PC-3 (cell line): Measurements from ENCODE around the gene BLACAT1.

ENCODE experiments used
- EZH2 ChIP-seq: fragments of 300-600 bp; sonication (generic); IDR thresholded peaks from one replicate; pipeline ENCODE4 v1.6.1; 2017; ENCODE audit warnings: antibody characterized with exemption, mild to moderate bottlenecking, low read length; ENCODE audit not compliant: unreplicated experiment
- EZH2phosphoT487 ChIP-seq: fragments of 300-600 bp; sonication (generic); IDR thresholded peaks from 2 replicates; pipeline ENCODE4 v1.6.1; 2018; ENCODE audit warnings: mild to moderate bottlenecking, antibody characterized with exemption, low read length, borderline replicate concordance
- TF ChIP-seq, protein P1 (sequence below): fragments of 300-600 bp; sonication (generic); conservative IDR thresholded peaks from 2 replicates; pipeline ENCODE4 v1.5.1; 2017; ENCODE audit warnings: antibody characterized with exemption, low read depth, mild to moderate bottlenecking, low read length

DNA sequence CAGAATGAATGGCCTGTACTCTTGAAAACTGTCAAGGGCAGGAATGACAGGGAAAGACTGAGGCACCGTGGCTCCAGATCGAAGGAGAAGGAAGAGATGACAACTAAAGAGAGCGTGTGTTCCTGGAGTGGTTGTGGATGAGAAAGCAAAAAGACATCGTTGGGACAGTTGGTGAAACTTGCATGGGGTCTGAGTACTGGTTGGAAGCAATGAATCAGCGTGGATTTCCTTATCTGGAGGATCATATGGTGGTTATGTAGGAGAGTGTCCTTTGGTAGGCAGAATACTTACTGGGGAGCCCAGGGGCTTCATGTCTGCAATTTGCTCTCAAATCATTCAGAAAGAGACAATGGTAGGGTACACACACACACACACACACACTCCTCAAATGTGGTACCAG, 47.9 kb downstream of the BLACAT1 start:
- TF ChIP-seq, protein P1, sequence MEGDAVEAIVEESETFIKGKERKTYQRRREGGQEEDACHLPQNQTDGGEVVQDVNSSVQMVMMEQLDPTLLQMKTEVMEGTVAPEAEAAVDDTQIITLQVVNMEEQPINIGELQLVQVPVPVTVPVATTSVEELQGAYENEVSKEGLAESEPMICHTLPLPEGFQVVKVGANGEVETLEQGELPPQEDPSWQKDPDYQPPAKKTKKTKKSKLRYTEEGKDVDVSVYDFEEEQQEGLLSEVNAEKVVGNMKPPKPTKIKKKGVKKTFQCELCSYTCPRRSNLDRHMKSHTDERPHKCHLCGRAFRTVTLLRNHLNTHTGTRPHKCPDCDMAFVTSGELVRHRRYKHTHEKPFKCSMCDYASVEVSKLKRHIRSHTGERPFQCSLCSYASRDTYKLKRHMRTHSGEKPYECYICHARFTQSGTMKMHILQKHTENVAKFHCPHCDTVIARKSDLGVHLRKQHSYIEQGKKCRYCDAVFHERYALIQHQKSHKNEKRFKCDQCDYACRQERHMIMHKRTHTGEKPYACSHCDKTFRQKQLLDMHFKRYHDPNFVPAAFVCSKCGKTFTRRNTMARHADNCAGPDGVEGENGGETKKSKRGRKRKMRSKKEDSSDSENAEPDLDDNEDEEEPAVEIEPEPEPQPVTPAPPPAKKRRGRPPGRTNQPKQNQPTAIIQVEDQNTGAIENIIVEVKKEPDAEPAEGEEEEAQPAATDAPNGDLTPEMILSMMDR: no peak
- no peak for TF ChIP-seq EZH2
- no peak for TF ChIP-seq EZH2phosphoT487
